DMS79 (cell line): Measurements from ENCODE around the gene ANTXR1.

ENCODE experiments used
- DNase-seq: peaks from one replicate; lab custom pipeline; 2025; lab: John Stamatoyannopoulos, UW

Gene ANTXR1

GRCh38 chr2:69013142-69013839 lies at the start of gene ANTXR1:
TSS of gene ANTXR1 (plus strand) at chr2:69013179. CDS start at chr2:69013500, 321 bp downstream.
- DNase-seq, result peak; percentile 61

GRCh38 chr2:68964282-68964681 lies 48.7 kb upstream of the ANTXR1 start:
- DNase-seq, result no peak

DNA sequence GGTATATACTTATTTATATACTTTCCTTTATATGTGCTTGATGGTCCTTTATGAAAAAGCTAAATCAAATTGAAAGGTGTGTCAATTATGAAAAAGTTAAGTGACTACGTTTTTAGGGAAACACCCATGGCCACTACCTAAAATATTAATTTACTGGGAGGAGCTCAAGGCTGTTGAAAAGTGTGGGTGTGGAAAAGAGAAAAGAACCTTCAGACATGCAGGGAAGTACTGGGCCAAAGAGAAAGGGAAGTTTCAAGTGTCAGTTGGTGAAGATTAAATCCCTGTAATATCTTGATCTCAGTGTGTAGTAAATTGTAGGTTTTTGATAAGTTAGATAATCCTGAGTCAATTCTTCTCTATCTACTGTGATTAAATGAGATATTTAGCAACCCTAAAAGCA lies 44.8 kb upstream of the ANTXR1 start:
- DNase-seq, result no peak

DNA sequence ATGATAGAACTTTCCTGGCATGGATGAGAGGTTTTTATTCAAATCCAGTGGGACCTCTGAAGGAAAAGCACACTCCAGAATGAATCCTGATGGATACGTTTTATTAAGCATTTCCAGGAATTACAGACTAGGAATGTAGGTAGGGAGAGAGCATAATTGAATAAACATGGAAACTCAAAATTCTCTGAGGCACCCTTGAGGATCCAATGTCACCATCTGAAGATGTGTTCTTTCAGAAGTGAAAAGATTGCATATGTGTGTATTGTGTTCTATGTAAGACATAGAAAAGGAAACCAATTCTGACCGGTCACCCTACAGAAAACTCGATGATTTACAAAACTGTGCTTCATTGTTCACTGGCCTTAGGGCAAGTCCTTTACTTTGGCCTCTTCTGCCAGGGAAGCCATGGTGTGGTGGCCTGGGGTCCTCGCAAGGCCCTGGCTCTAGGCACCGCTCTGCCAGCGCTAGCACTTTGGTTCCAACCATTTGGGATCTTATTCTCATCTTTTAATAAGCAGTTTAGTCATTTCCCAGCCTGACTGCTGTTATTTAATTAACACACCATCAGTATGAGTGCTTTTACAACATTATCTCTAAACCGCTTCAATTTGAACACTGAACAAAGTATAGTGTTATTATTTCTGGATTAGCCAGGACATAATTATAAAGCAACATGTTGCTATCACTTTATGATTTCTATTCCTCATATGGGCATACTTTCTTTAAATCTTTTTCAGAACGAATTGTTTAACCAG lies 43.1 kb upstream of the ANTXR1 start:
- DNase-seq, result no peak

DNA sequence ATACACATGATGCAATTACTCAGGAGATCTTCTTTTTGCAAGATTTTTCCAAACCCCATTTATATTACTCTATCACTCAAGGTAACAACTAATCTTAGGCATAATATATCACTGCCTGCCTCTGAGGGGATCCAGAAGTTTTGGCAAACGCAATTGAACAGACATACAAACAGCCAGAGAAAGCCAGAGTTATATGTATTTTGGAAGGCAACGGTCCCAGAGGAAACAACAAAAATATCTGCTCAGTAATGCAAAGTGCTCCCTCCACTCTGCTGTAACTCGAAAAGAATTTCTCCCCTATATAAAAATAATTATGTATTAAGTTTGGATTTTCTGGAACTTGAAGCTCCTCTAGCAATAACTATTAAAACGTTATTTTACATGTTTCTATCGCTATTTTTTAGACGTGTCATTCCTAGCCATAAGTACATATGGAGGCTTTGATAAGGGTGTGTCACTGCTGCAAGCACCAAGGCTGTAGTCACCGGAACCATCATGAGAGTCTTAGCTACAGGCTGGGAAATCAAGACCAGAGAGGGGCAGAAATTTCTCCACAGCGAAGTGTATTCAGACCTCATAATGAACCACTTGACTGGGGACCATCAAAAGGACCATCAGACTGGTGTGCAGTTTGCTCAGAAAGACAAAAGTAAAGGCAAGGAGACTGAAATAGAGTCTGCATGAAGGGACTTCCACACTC lies 42.3 kb upstream of the ANTXR1 start:
- no peak for DNase-seq

DNA sequence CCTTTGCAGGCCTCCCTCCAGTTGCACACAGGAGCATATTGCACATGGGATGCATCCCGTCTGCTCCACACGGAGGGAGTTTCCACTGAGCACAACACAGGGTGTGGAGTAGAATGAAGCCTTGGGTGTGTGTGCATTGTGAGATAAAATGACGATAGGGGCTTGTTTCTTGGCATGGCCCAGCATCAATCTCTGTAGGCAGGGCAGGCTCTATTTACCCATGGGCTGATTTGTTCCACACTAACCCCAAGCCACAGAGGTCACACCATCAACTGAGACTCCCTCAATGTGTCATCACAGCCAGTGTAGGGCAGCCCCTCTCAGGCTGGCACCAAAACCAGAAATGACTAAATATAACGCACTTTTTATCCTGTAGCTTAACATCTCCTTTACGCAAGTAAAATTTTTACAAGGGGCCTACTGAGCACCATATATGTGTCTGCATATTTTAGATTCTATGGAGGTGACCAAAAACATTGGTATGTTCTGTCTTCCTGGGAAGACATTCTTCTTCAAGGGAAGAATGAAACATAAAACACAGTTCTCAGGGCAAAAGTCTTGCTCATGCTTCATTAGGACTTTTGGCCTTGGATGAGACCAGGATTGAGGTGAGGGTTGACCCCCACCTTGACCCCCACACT lies 41.3 kb upstream of the ANTXR1 start:
- no peak for DNase-seq

- DNase-seq, result no peak
These were observed 38.7 kb upstream of the ANTXR1 start, which contains the start of gene GKN1 for GRCh38 chr2:68974251-68974650. TSS of gene GKN1 (plus strand) at chr2:68974636. CDS start at chr2:68974678, 42 bp downstream.

DNA sequence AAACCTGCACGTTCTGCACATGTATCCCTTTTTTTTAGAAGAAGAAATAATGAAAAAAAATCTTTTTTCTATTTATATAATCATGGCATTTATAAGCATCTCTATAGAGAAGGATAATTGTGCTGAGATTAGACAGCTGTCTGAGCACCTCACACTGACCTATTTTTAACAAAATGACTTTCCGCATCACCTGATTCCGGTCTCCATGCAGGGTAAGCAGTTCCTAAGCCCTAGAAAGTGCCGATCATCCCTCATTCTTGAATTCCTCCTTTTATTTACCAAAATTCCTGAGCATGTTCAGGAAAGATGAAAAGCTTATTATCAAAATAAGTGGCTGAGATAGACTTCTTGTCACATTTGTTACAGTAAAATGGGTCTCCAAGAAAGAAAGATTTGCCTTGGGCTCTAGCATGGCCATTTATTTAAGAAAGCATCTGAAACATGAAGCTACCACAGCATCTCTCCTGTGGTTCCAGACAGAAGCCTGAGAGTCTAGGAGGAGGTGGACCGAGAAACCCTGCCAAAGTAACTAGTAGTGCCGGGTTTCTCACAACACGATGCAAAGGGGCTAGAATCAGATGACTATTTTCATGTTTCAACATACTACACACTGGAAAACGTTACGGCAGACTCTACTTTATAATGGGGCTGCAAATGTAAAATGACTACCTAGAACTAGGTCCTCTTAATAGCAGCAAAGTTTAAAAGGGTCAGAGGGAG lies 37.9 kb upstream of the ANTXR1 start:
- DNase-seq, result no peak

GRCh38 chr2:68975844-68976243 lies 37.1 kb upstream of the ANTXR1 start:
- DNase-seq, result no peak

GRCh38 chr2:68977453-68977852 lies 35.5 kb upstream of the ANTXR1 start:
- DNase-seq, result no peak

- no peak for DNase-seq
These were observed 34.9 kb upstream of the ANTXR1 start for GRCh38 chr2:68978098-68978497.

DNA sequence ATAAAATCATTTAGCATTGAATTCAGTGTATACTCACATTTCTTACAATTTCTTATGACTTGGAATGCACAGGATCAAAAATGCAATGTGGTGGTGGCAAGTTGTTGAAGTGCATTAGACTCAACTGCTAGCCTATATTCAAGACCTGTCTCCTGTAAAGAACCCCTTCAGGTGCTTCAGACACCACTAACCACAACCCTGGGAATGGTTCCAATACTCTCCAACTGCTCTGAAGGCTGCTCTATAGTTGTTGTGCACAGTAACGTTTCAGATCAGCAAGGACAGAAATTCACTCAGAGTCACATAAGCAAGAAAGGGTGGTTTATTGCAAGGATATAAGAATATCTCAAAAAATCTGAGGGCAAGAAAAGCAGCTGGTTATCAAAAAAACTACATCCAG lies 32.0 kb upstream of the ANTXR1 start:
- DNase-seq, result peak; percentile 91

- no peak for DNase-seq
These were observed 25.9 kb upstream of the ANTXR1 start for GRCh38 chr2:68987021-68987503.

- no peak for DNase-seq
These were observed 23.9 kb upstream of the ANTXR1 start for GRCh38 chr2:68989035-68989434.

DNA sequence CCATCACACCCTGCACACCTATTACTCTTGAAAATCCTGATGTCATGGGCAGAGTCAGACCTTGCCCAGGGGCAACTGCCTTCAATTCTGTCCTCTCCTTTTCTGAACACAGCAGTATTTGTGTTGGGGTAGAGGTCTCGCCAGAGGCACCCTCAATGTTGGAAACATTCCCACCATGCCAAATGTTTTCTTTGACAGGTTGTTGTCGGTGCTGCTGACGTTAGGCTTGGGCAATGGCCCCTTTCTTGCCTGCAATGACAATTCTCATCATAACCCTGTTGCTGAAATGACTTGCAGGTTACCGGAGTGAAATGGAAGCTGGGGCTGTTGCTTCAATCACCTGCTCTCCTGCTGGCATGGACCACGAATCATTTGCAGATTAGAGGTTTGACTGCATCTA lies 20.6 kb upstream of the ANTXR1 start:
- DNase-seq, result no peak

- no peak for DNase-seq
These were observed 20.0 kb upstream of the ANTXR1 start for GRCh38 chr2:68992933-68993332.

GRCh38 chr2:68993660-68994059 lies 19.3 kb upstream of the ANTXR1 start:
- no peak for DNase-seq

- no peak for DNase-seq
These were observed 18.1 kb upstream of the ANTXR1 start for GRCh38 chr2:68994864-68995263.

GRCh38 chr2:68995916-68996315 lies 17.1 kb upstream of the ANTXR1 start:
- DNase-seq, result no peak

- no peak for DNase-seq
These were observed 15.6 kb upstream of the ANTXR1 start for GRCh38 chr2:68997401-68997800.

DNA sequence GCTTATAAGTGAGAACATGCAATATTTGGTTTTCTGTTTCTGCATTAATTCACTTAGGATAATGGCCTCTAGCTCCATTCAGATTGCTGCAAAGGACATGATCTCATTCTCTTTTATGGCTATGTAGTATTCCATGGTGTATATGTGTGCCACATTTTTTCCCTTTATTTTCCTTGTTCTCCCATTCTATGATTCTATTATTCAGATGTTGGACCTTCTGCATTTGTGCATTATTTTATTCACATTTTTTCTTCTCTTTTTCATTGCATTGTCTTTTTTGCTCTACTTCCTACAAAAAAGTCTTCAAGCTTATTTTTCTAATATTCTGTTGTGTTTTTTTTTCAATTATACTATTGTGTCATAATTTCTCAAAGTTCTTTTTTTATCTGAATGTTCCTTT lies 11.1 kb upstream of the ANTXR1 start:
- no peak for DNase-seq

DNA sequence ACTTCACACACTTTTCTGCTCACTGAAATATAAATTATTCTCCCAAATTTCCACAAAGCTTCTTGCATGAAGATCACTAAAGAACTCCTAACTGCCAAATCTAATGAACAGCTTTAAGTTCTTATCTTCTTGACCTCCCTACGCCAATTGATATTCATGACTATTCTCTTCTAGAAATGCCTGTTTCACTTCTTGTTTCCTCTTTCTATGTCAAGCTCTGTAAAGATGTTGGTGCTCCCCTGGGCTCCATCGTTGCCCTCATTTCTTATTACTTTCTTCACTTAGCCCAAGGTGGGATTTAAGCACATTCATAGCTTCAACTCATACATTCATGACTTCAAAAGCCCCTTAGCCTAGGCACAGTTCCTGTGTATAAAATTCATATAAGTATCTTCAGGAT lies 9.2 kb upstream of the ANTXR1 start:
- DNase-seq, result no peak
